GM12878 (cell line): ENCODE data around the gene ST7. TPM values are rescaled to one million over a fixed set of nuclear protein-coding genes. Genes with fewer than 3 reads are reported as not detected.

ENCODE experiments used
- ATAC-seq: fragments of 200-7000 bp; cut with Tn5 transposase; 3 replicates; pipeline ENCODE4 v1.9.1; 2020; ENCODE audit warnings: mild to moderate bottlenecking, moderate library complexity
- BruUV-seq: library from RNA; stranded (reverse); fragments of 400-500 nt; replicated peaks from 2 replicates; lab custom pipeline; 2021; lab: Mats Ljungman, UMichigan
- CTCF ChIA-PET: fragments of 300-600 bp; sonication (Branson Sonifier 250); formaldehyde crosslinking; extraction: SDS; loops from one replicate; lab custom pipeline; 2021; ENCODE audit warnings: inconsistent platforms; lab: Yijun Ruan, JAX
- POLR2A ChIA-PET: fragments of 350-600 bp; formaldehyde crosslinking; extraction: SDS; loops from one replicate; lab custom pipeline; 2021; ENCODE audit warnings: inconsistent platforms; lab: Charles Lee
- RAD21 ChIA-PET: fragments of 300-600 bp; sonication (Branson Sonifier 250); formaldehyde crosslinking; loops from one replicate; lab custom pipeline; 2023; ENCODE audit warnings: antibody characterized with exemption; ENCODE audit not compliant: unreplicated experiment; lab: Charles Lee
- SMC1A ChIA-PET: fragments of 300-600 bp; sonication (Branson Sonifier 250); formaldehyde crosslinking; loops from one replicate; lab custom pipeline; 2023; ENCODE audit not compliant: unreplicated experiment, uncharacterized antibody; lab: Charles Lee
- DNase-seq: peaks from one replicate; pipeline ENCODE4 v3.0.0-alpha.2; 2011; ENCODE audit warnings: low read depth, low spot score
- FAIRE-seq: peaks from 3 replicates; lab custom pipeline; 2011; peaks lifted over from hg19 to GRCh38; lab: Jason Lieb, UNC
- H2AFZ ChIP-seq: 2 replicates; pipeline ENCODE4 v1.6.0; 2011; ENCODE audit warnings: low read depth, low read length, control low read depth; ENCODE audit not compliant: control insufficient read depth
- H3K27ac ChIP-seq: 2 replicates; pipeline ENCODE4 v1.5.1; 2011; ENCODE audit warnings: control low read depth; ENCODE audit not compliant: control insufficient read depth, insufficient read depth
- H3K27me3 ChIP-seq, 2 experiments: replicated peaks in 1 of 2; 2 replicates each; pipeline versions ENCODE4 v1.6.0 to v1.6.1; 2011; ENCODE audit warnings: low read length in 1 of 2; ENCODE audit not compliant: control insufficient read depth in 2 of 2, insufficient read depth in 2 of 2
- H3K36me3 ChIP-seq, 2 experiments: 2 replicates each; pipeline ENCODE4 v1.5.1; 2011; ENCODE audit warnings: low read length in 1 of 2; ENCODE audit not compliant: control insufficient read depth in 2 of 2, insufficient read depth in 2 of 2
- H3K4me1 ChIP-seq: 2 replicates; pipeline ENCODE4 v1.6.1; 2011; ENCODE audit warnings: mild to moderate bottlenecking, low read length, moderate library complexity, mixed read lengths; ENCODE audit not compliant: control insufficient read depth, insufficient read depth
- H3K4me2 ChIP-seq: 2 replicates; pipeline ENCODE4 v1.6.0; 2011; ENCODE audit warnings: control low read depth; ENCODE audit not compliant: control insufficient read depth, insufficient read depth
- H3K4me3 ChIP-seq: fragments of 200-600 bp; sonication (generic); 2 replicates; pipeline ENCODE4 v1.5.1; 2016
- H3K79me2 ChIP-seq: 2 replicates; pipeline ENCODE4 v1.6.0; 2011; ENCODE audit warnings: low read length; ENCODE audit not compliant: control insufficient read depth, insufficient read depth
- H3K9ac ChIP-seq: 2 replicates; pipeline ENCODE4 v1.8.0; 2011; ENCODE audit warnings: low read length, control low read depth, mixed read lengths; ENCODE audit not compliant: control insufficient read depth, insufficient read depth
- H3K9me3 ChIP-seq: replicated peaks from 3 replicates; pipeline ENCODE4 v1.5.1; 2011; ENCODE audit warnings: mild to moderate bottlenecking, low read length; ENCODE audit not compliant: control insufficient read depth, insufficient read depth
- H4K20me1 ChIP-seq: 2 replicates; pipeline ENCODE4 v1.6.0; 2011; ENCODE audit not compliant: control insufficient read depth, insufficient read depth
- BCL3 ChIP-seq: IDR thresholded peaks from 2 replicates; pipeline ENCODE4 v1.6.1; 2011; ENCODE audit warnings: borderline replicate concordance, low read depth, mild to moderate bottlenecking, moderate library complexity, low read length; ENCODE audit not compliant: insufficient read depth, poor library complexity, severe bottlenecking
- CHD1 ChIP-seq: IDR thresholded peaks from 2 replicates; pipeline ENCODE4 v1.6.1; 2012; ENCODE audit warnings: low read depth, low read length, improper control_type of control experiment
- E4F1 ChIP-seq: fragments of 450-650 bp; IDR thresholded peaks from 2 replicates; pipeline ENCODE4 v1.6.1; 2018; ENCODE audit warnings: borderline replicate concordance, mild to moderate bottlenecking; ENCODE audit not compliant: partially characterized antibody
- SIX5 ChIP-seq: IDR thresholded peaks from 2 replicates; pipeline ENCODE4 v1.6.1; 2011; ENCODE audit warnings: mild to moderate bottlenecking, low read depth, low read length, moderate library complexity; ENCODE audit not compliant: severe bottlenecking
- TCF12 ChIP-seq: IDR thresholded peaks from 2 replicates; pipeline ENCODE4 v1.6.1; 2011; ENCODE audit warnings: low read depth, mild to moderate bottlenecking, low read length
- ZNF592 ChIP-seq: fragments of 450-650 bp; IDR thresholded peaks from 2 replicates; pipeline ENCODE4 v1.6.1; 2017; ENCODE audit warnings: mild to moderate bottlenecking, moderate library complexity
- ZNF687 ChIP-seq: fragments of 450-650 bp; IDR thresholded peaks from 2 replicates; pipeline ENCODE4 v1.6.1; 2017; ENCODE audit warnings: mild to moderate bottlenecking, moderate library complexity
- WGBS: methylation state at CpG from one replicate; pipeline ENCODE4 v1.1.6; 2016; ENCODE audit warnings: low lambda C conversion rate; ENCODE audit not compliant: insufficient replicate concordance, insufficient coverage; ENCODE audit errors: missing lambda C conversion rate; 5-methylcytosine and 5-hydroxymethylcytosine counted together
- in situ Hi-C: fragments of 300-500 bp; cut with MboI; formaldehyde crosslinking; loops from 9 replicates; pipeline ENCODE4 v1.14.3; 2018; ENCODE audit warnings: mixed read lengths
- intact Hi-C: fragments of 100-400 bp; cut with micrococcal nuclease; formaldehyde crosslinking; loops from one replicate; pipeline ENCODE4 v1.14.2; 2022; ENCODE audit not compliant: unreplicated experiment
- polyA plus RNA-seq, 11 experiments: library from polyadenylated mRNA; depleted of rRNA in 4 of 11; unstranded in 6 of 11; stranded (reverse) in 5 of 11; fragments of >200 nt; fragmentation: Nextera tagmentation in 4 of 11; fragmentation: Illumina TruSeq in 1 of 11; extraction: Ambion mirVana in 4 of 11; extraction: Trizol in 1 of 11; gene quantifications; 1 replicate in 1 of 11; 2 replicates in 10 of 11; pipeline versions ENCODE4 v1.2.1 to v1.2.3, GENCODE V29; 2011 to 2016; ENCODE audit warnings: inconsistent platforms in 2 of 11, missing spikeins in 2 of 11, low read depth in 1 of 11
- total RNA-seq, 4 experiments: library from RNA; depleted of rRNA in 3 of 4; stranded (reverse); fragments of >200 nt in 3 of 4; fragmentation: Illumina TruSeq in 1 of 4; extraction: Trizol in 1 of 4; gene quantifications; 2 replicates each; pipeline versions ENCODE4 v1.2.1 to v1.2.3, GENCODE V29; 2013 to 2021

ST7 gene
- total and polyA plus RNA-seq, 10 of the 15 experiments (the other 5 are each of a cell fraction or from before 2014, with no cell fraction given) = 27.7 to 76.4 (median 53.6) TPM

GRCh38 chr7:117163101-117163500 is 209.8 kb downstream of the ST7 start:
- Histone ChIP-seq H3K4me1 (no peaks in the 10 kb centered on the region), H3K27ac (no peak overlapping the region), H2AFZ (no peak overlapping the region), H3K27me3 (no peaks in the 10 kb centered on the region), H3K4me3 (no peak overlapping the region), H4K20me1 (no peaks in the 10 kb centered on the region), H3K36me3 (peaks cover 0 to 7% of the 10 kb centered on the region in 2 experiments; a peak in 2 of 4 replicates), H3K4me2 (no peak overlapping the region), H3K79me2 (no peaks in the 10 kb centered on the region), H3K9ac (no peak overlapping the region), H3K9me3 (no peaks in the 10 kb centered on the region)
- CTCF ChIA-PET = no interaction called here
- no peak for DNase-seq
- SMC1A ChIA-PET = interaction anchor here (1.0 kb wide), 1 partner anchor 17 kb away, joined by 3 read pairs; no protein-coding TSS in a partner anchor
- no peak for ATAC-seq
- no peak for FAIRE-seq
- WGBS = 91% methylated on average over 2 of the region's 2 CpGs
- intact Hi-C loops (no loop called here), in situ Hi-C loops (no loop called here)
- RAD21 ChIA-PET = no interaction called here
- POLR2A ChIA-PET = no interaction called here
- no TSS peak for BruUV-seq
- TF ChIP-seq TCF12 (no peak), ZNF687 (no peak), BCL3 (no peak), CHD1 (no peak), SIX5 (no peak), E4F1 (no peak), ZNF592 (no peak)
